Measurements from ENCODE around the gene NKTR. TPM values are rescaled to one million over a fixed set of nuclear protein-coding genes. Genes with fewer than 3 reads are reported as not detected.

NKTR gene
- total and polyA plus RNA-seq, 9 of the 15 experiments (the other 6 are each of a cell fraction or from before 2014, with no cell fraction given) = 19.7 to 123 (median 92.6) TPM

DNA sequence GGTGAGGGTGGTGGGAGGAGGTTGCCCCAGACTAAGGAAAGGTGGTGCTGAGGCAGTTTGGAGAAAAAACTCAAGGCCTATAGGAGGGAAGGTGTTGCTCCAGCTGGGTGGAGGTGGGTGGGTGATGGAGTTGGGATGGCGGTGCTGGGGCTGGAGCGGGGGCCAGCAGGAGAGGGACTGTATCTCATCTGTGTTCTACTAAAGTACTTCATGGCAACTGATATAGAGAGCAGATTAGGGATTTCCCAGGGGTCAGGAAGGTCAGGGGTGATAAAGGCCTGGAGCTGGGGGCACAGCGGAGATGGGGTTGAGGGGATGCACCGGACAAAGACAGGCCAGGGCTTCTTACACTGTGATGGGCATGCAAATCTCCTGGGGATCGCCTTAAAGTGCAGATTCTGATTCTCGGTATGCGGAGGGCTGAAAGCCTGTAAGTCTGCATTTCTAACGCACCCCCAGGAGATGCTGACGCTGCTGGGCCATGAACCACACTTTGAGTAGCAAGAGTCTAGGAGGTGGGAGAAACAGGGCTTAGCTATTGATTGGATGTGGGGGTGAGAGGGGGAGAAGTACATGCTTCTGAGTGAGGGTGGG, 89.0 kb downstream of the NKTR start:
- peaks cover 0 to 22% of the 10 kb centered on the region in 2 experiments; a peak in 2 of 5 replicates for H3K4me1 ChIP-seq (replicated peaks in 1 of 2; ENCODE audit: control insufficient read depth in 2 of 2, insufficient read depth in 2 of 2, low read length in 2 of 2)
- H3K9me1 ChIP-seq (ENCODE audit: control insufficient read depth, insufficient read depth, low read length) = peaks cover 5% of the 10 kb centered on the region
- H3K27me3 ChIP-seq (ENCODE audit: control insufficient read depth in 2 of 2, insufficient read depth in 2 of 2, low read length in 2 of 2) = peaks cover 31 to 84% of the 10 kb centered on the region in 2 experiments
- WGBS (ENCODE audit: insufficient coverage, low coverage, missing lambda C conversion rate) = 4% methylated on average over 9 of the region's 9 CpGs
- ATAC-seq (no peak), FAIRE-seq (no peak), DNase-seq (ENCODE audit: extremely low read depth in 1 of 4, low spot score in 3 of 4) (no peak)
- no peak overlapping the region for H3K9ac ChIP-seq (ENCODE audit: insufficient read depth in 1 of 2, low read depth in 2 of 2, low read length in 2 of 2)
- no peaks in the 10 kb centered on the region for H3K9me3 ChIP-seq (replicated peaks; ENCODE audit: control insufficient read depth, insufficient read depth, low read depth, low read length)
- no peaks in the 10 kb centered on the region for H3K36me3 ChIP-seq (ENCODE audit: control insufficient read depth, insufficient read depth, low read length)
- no peak overlapping the region for H3K27ac ChIP-seq (ENCODE audit: extremely low read depth, low read depth, low read length)
- in situ Hi-C loops (cut with MboI) = no loop called here
- H2AFZ ChIP-seq (ENCODE audit: low read depth, low read length) = no peak overlapping the region
- peaks cover 19% of the 10 kb centered on the region; the same call in 1 of the 2 replicates for H4K20me1 ChIP-seq (replicated peaks; ENCODE audit: control insufficient read depth, insufficient read depth, low read length)
- ChIA-PET POLR2A (interaction anchor here (0.6 to 1.3 kb wide), 3 partner anchors 16 to 1002 kb away, joined by 3 to 6 read pairs (median 4); no protein-coding TSS in a partner anchor), CTCF (ENCODE audit: low intra/inter-chr PET ratio) (no interaction called here)
- TF ChIP-seq POLR2H (tag; IDR thresholded peaks at IDR 0.05; ENCODE audit: low read depth) (no peak), GABPB1 (CRISPR knock-in tag; IDR thresholded peaks at IDR 0.05) (no peak), CBX5 (IDR thresholded peaks at IDR 0.05; ENCODE audit: borderline replicate concordance, low read depth) (no peak), HNRNPL (IDR thresholded peaks at IDR 0.05; ENCODE audit: low read depth, low read length) (no peak)
- TF ChIP-seq, protein P1, sequence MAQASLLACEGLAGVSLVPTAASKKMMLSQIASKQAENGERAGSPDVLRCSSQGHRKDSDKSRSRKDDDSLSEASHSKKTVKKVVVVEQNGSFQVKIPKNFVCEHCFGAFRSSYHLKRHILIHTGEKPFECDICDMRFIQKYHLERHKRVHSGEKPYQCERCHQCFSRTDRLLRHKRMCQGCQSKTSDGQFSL (CRISPR knock-in tag; IDR thresholded peaks at IDR 0.05) = no peak
- TF ChIP-seq, protein P1 (tag; IDR thresholded peaks at IDR 0.05) = no peak
- TF ChIP-seq, protein P2, sequence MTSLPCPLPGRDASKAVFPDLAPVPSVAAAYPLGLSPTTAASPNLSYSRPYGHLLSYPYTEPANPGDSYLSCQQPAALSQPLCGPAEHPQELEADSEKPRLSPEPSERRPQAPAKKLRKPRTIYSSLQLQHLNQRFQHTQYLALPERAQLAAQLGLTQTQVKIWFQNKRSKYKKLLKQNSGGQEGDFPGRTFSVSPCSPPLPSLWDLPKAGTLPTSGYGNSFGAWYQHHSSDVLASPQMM (CRISPR knock-in tag; IDR thresholded peaks at IDR 0.05) = no peak
- intact Hi-C loops (cut with micrococcal nuclease) = no loop called here
- no TSS peak for BruUV-seq (replicated peaks)
- no peak overlapping the region for H3K4me2 ChIP-seq (ENCODE audit: insufficient read depth, low read length)
- H3K79me2 ChIP-seq (ENCODE audit: control insufficient read depth, insufficient read depth, low read length) = no peaks in the 10 kb centered on the region
- H3K4me3 ChIP-seq = no peak overlapping the region

Measured in K562 (cell line).